H9 (cell line): ENCODE results near the gene MAP1LC3B. TPM values are rescaled to one million over a fixed set of nuclear protein-coding genes. Genes with fewer than 3 reads are reported as not detected.

Source experiments
- DNase-seq: peaks from one replicate; pipeline ENCODE4 v3.0.0-alpha.2; 2017
- H2AFZ ChIP-seq: one replicate; pipeline ENCODE4 v1.6.1; 2013; ENCODE audit warnings: mild to moderate bottlenecking, low read length, control low read depth, moderate library complexity
- H2AK5ac ChIP-seq: 2 replicates; pipeline ENCODE4 v1.6.1; 2013; ENCODE audit warnings: low read length, control low read depth, mixed read lengths; ENCODE audit not compliant: insufficient read length
- H2BK120ac ChIP-seq: one replicate; pipeline ENCODE4 v1.6.1; 2013; ENCODE audit warnings: low read depth, mild to moderate bottlenecking, low read length, control low read depth, inconsistent platforms; ENCODE audit not compliant: poor library complexity, severe bottlenecking
- H2BK12ac ChIP-seq: 2 replicates; pipeline ENCODE4 v1.6.1; 2013; ENCODE audit warnings: low read length, control low read depth, mixed read lengths, low read depth; ENCODE audit not compliant: insufficient read length
- H2BK15ac ChIP-seq: 2 replicates; pipeline ENCODE4 v1.6.1; 2013; ENCODE audit warnings: low read depth, low read length, control low read depth
- H2BK20ac ChIP-seq: one replicate; pipeline ENCODE4 v1.6.1; 2013; ENCODE audit warnings: low read depth, mild to moderate bottlenecking, low read length, control low read depth, inconsistent platforms; ENCODE audit not compliant: poor library complexity, severe bottlenecking
- H2BK5ac ChIP-seq: 2 replicates; pipeline ENCODE4 v1.6.1; 2013; ENCODE audit warnings: low read length, control low read depth, mixed read lengths; ENCODE audit not compliant: insufficient read length
- H3K14ac ChIP-seq: 2 replicates; pipeline ENCODE4 v1.6.1; 2013; ENCODE audit warnings: low read length, control low read depth; ENCODE audit not compliant: insufficient read depth
- H3K18ac ChIP-seq: 2 replicates; pipeline ENCODE4 v1.6.1; 2013; ENCODE audit warnings: low read depth, mild to moderate bottlenecking, mixed read lengths, low read length, control low read depth; ENCODE audit not compliant: insufficient read length
- H3K23ac ChIP-seq: 2 replicates; pipeline ENCODE4 v1.6.1; 2013; ENCODE audit warnings: low read length, control low read depth, mixed read lengths, low read depth; ENCODE audit not compliant: insufficient read length
- H3K23me2 ChIP-seq: 2 replicates; pipeline ENCODE4 v1.6.1; 2013; ENCODE audit warnings: low read depth, mild to moderate bottlenecking, mixed read lengths, low read length, control low read depth; ENCODE audit not compliant: insufficient read length, poor library complexity, severe bottlenecking
- H3K27ac ChIP-seq: 2 replicates; pipeline ENCODE4 v1.5.1; 2013; ENCODE audit warnings: low read length, control low read depth, mixed read lengths, low read depth; ENCODE audit not compliant: insufficient read length
- H3K27me3 ChIP-seq: 2 replicates; pipeline ENCODE4 v1.6.1; 2013; ENCODE audit warnings: low read length, control low read depth, inconsistent platforms; ENCODE audit not compliant: insufficient read depth
- H3K4ac ChIP-seq: 2 replicates; pipeline ENCODE4 v1.6.1; 2013; ENCODE audit warnings: low read depth, mild to moderate bottlenecking, control low read depth, inconsistent platforms, low read length, moderate library complexity
- H3K4me1 ChIP-seq: 2 replicates; pipeline ENCODE4 v1.6.1; 2013; ENCODE audit warnings: low read length, control low read depth, inconsistent platforms; ENCODE audit not compliant: insufficient read depth
- H3K4me2 ChIP-seq: 2 replicates; pipeline ENCODE4 v1.6.1; 2013; ENCODE audit warnings: low read length, control low read depth, mixed read lengths; ENCODE audit not compliant: insufficient read length, insufficient read depth
- H3K56ac ChIP-seq: 2 replicates; pipeline ENCODE4 v1.6.1; 2013; ENCODE audit warnings: low read depth, mild to moderate bottlenecking, mixed read lengths, low read length, control low read depth; ENCODE audit not compliant: insufficient read length
- H3K79me1 ChIP-seq: 2 replicates; pipeline ENCODE4 v1.6.1; 2013; ENCODE audit warnings: low read depth, mild to moderate bottlenecking, moderate library complexity, low read length, control low read depth, inconsistent platforms; ENCODE audit not compliant: insufficient read depth, poor library complexity, severe bottlenecking
- H3K79me2 ChIP-seq: 2 replicates; pipeline ENCODE4 v1.6.1; 2013; ENCODE audit warnings: low read length, control low read depth, inconsistent platforms; ENCODE audit not compliant: insufficient read depth
- H3K9ac ChIP-seq: 2 replicates; pipeline ENCODE4 v1.6.1; 2013; ENCODE audit warnings: low read length, control low read depth, mixed read lengths; ENCODE audit not compliant: insufficient read length; ENCODE audit errors: extremely low read depth
- H3K9me3 ChIP-seq: one replicate; pipeline ENCODE4 v1.6.1; 2013; ENCODE audit warnings: low read depth, low read length, inconsistent platforms; ENCODE audit not compliant: control insufficient read depth
- H3T11ph ChIP-seq: one replicate; pipeline ENCODE4 v1.6.1; 2013; ENCODE audit warnings: mild to moderate bottlenecking, low read length, control low read depth, inconsistent platforms
- H4K20me1 ChIP-seq: one replicate; pipeline ENCODE4 v1.6.1; 2013; ENCODE audit not compliant: control insufficient read depth, insufficient read length, insufficient read depth
- H4K5ac ChIP-seq: 2 replicates; pipeline ENCODE4 v1.6.1; 2013; ENCODE audit warnings: low read depth, mild to moderate bottlenecking, mixed read lengths, low read length, control low read depth; ENCODE audit not compliant: insufficient read length
- H4K8ac ChIP-seq: replicated peaks from 2 replicates; pipeline ENCODE4 v1.6.1; 2013; ENCODE audit warnings: low read length, control low read depth, mixed read lengths, low read depth; ENCODE audit not compliant: insufficient read length
- H4K91ac ChIP-seq: 2 replicates; pipeline ENCODE4 v1.6.1; 2013; ENCODE audit warnings: low read depth, mild to moderate bottlenecking, moderate library complexity, mixed read lengths, low read length, control low read depth; ENCODE audit not compliant: insufficient read length
- H3K27ac Mint-ChIP-seq, 3 experiments: 2 replicates in 2 of 3; 3 replicates in 1 of 3; pipeline ENCODE4 v1.8.0; 2020 to 2021; ENCODE audit warnings: mixed read lengths in 3 of 3, mild to moderate bottlenecking in 1 of 3, moderate library complexity in 1 of 3
- H3K27me3 Mint-ChIP-seq: 2 replicates; pipeline ENCODE4 v1.8.0; 2021; ENCODE audit warnings: low read depth, mild to moderate bottlenecking, moderate library complexity, mixed read lengths
- H3K36me3 Mint-ChIP-seq, 3 experiments: 2 replicates in 2 of 3; 3 replicates in 1 of 3; pipeline ENCODE4 v1.8.0; 2020 to 2021; ENCODE audit warnings: low read depth in 3 of 3, mixed read lengths in 3 of 3; ENCODE audit not compliant: insufficient read depth in 1 of 3
- H3K4me1 Mint-ChIP-seq, 2 experiments: 2 replicates each; pipeline ENCODE4 v1.8.0; 2020; ENCODE audit warnings: mixed read lengths in 2 of 2
- H3K4me3 Mint-ChIP-seq, 2 experiments: 2 replicates in 1 of 2; 3 replicates in 1 of 2; pipeline ENCODE4 v1.8.0; 2020 to 2021; ENCODE audit warnings: mild to moderate bottlenecking in 2 of 2, mixed read lengths in 2 of 2, moderate library complexity in 1 of 2
- H3K9me3 Mint-ChIP-seq, 2 experiments: 2 replicates in 1 of 2; 3 replicates in 1 of 2; pipeline ENCODE4 v1.8.0; 2020; ENCODE audit warnings: mild to moderate bottlenecking in 2 of 2, mixed read lengths in 2 of 2, moderate library complexity in 1 of 2
- CTCF ChIP-seq: fragments of 200-600 bp; sonication (generic); conservative IDR thresholded peaks from 3 replicates; pipeline ENCODE4 v1.8.0; 2021; ENCODE audit warnings: antibody characterized with exemption, mild to moderate bottlenecking
- WGBS: extraction: QIAGEN DNeasy Blood & Tissue Kit; methylation state at CpG from one replicate; pipeline ENCODE4 v1.1.7; 2013; ENCODE audit warnings: missing lambda C conversion rate, low lambda C conversion rate, mixed read lengths; ENCODE audit not compliant: insufficient read length; ENCODE audit errors: extremely low coverage; 5-methylcytosine and 5-hydroxymethylcytosine counted together
- total RNA-seq: library from RNA; stranded (reverse); gene quantifications from 2 replicates; pipeline ENCODE4 v1.2.1, GENCODE V29; 2021

MAP1LC3B gene
- total RNA-seq, 1 experiment from 2014 or later = 47.1 TPM

DNA sequence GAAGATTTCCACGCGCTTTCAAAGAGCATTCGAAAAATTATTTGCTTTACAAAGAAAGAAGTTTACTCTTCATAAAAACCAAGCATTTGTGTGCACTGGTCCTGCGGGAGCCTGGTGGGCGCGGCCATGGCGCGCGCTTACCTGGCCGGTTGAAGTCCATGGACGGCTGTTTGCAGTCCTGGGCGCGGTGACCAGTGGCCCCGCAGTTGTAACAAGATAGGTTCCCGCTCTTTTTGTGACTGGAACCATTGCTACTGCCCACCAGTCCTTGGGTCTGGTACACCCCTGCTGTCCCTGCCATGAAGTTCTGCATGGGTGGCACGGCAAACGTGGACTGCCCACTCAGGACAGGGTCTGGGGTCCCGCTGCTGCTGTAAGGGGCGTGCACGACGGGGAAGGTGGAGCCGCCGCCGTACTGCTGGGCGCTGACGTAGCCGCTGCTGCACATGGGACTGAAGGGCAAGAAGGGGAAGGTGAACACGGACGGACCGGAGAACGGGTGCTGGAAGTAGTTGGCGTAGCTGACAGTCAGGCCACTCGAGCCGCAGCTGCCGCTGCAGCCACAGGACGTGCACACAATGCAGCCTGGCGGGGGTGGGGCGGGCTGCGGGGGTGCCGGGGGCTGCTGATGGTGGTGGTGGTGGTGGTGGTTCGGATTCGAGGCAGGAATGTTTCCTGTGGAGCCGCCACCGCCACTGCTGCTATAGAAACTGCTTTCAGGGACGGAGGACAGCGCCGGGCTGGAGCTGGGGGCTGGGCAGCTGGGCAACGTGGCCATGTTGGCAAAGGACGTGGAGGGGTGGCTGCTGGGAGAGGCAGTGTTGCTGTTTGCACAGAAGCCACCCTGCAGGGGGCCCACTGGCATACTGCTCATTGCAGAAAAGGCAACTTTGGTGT lies 19.5 kb downstream of the MAP1LC3B start:
- no peak overlapping the region for H2BK120ac ChIP-seq
- no peak overlapping the region for H3K4me2 ChIP-seq
- H2AK5ac ChIP-seq = no peak overlapping the region
- no peak overlapping the region for H2BK12ac ChIP-seq
- H3K56ac ChIP-seq = no peak overlapping the region
- WGBS = no CpG with 5 or more reads among the region's 49 CpGs
- H3K36me3 Mint-ChIP-seq = peaks cover 27 to 70% (median 66%) of the 10 kb centered on the region in 3 experiments; a peak in 6 of 7 replicates
- H2BK5ac ChIP-seq = no peak overlapping the region
- no peaks in the 10 kb centered on the region for H3K27me3 Mint-ChIP-seq
- H3K4me1 Mint-ChIP-seq = no peaks in the 10 kb centered on the region; a peak in 1 of 4 replicates
- H3K9me3 Mint-ChIP-seq = no peaks in the 10 kb centered on the region
- no peak overlapping the region for H2AFZ ChIP-seq
- H3K4me3 Mint-ChIP-seq = no peak overlapping the region
- no peak overlapping the region; a peak in 3 of 7 replicates for H3K27ac Mint-ChIP-seq
- H4K5ac ChIP-seq = no peak overlapping the region
- H3K79me2 ChIP-seq = no peaks in the 10 kb centered on the region
- no peak overlapping the region for H3K14ac ChIP-seq
- H4K8ac ChIP-seq = no peak overlapping the region
- no peaks in the 10 kb centered on the region for H3K79me1 ChIP-seq
- no peaks in the 10 kb centered on the region for H3K4me1 ChIP-seq
- no peak overlapping the region for H3K9ac ChIP-seq
- TF ChIP-seq CTCF = no peak
- H3K27me3 ChIP-seq = no peaks in the 10 kb centered on the region
- no peak overlapping the region for H4K91ac ChIP-seq
- no peak overlapping the region for H3K4ac ChIP-seq
- no peak overlapping the region for H3K18ac ChIP-seq
- no peak overlapping the region for H2BK15ac ChIP-seq
- no peak overlapping the region for H3K27ac ChIP-seq
- no peak overlapping the region for H3K23ac ChIP-seq
- H3K9me3 ChIP-seq = no peaks in the 10 kb centered on the region
- DNase-seq = no peak
- H2BK20ac ChIP-seq = no peak overlapping the region
- H4K20me1 ChIP-seq = no peaks in the 10 kb centered on the region
- H3T11ph ChIP-seq = no peak overlapping the region
- H3K23me2 ChIP-seq = no peaks in the 10 kb centered on the region
